Endothelial cell of umbilical vein (primary cell): ENCODE data around the gene S100A7. TPM values are rescaled to one million over a fixed set of nuclear protein-coding genes. Genes with fewer than 3 reads are reported as not detected.

Experiments
- BruUV-seq: library from RNA; stranded (reverse); fragments of 400-500 nt; replicated peaks from 2 replicates; lab custom pipeline; 2021; lab: Mats Ljungman, UMichigan
- CTCF ChIA-PET: fragments of 300-600, 350-600 bp; sonication (Branson Sonifier 250); formaldehyde crosslinking; loops from one replicate; lab custom pipeline; 2021; ENCODE audit warnings: antibody characterized with exemption, inconsistent platforms; lab: Charles Lee
- POLR2A ChIA-PET: fragments of 300-600, 350-600 bp; sonication (Branson Sonifier 250); formaldehyde crosslinking; loops from one replicate; lab custom pipeline; 2021; ENCODE audit warnings: antibody characterized with exemption, inconsistent platforms; lab: Charles Lee
- DNase-seq: peaks from one replicate; pipeline ENCODE4 v3.0.0-alpha.2; 2011; ENCODE audit warnings: low read depth, low spot score
- FAIRE-seq: peaks from 2 replicates; lab custom pipeline; 2011; peaks lifted over from hg19 to GRCh38; lab: Jason Lieb, UNC
- H2AFZ ChIP-seq: 2 replicates; pipeline ENCODE4 v1.6.0; 2012; ENCODE audit warnings: low read depth, low read length, control low read depth, inconsistent platforms
- H3K27ac ChIP-seq: 2 replicates; pipeline ENCODE4 v1.5.1; 2011; ENCODE audit warnings: low read depth, mild to moderate bottlenecking, control low read depth, low read length, moderate library complexity; ENCODE audit not compliant: insufficient read depth
- H3K27me3 ChIP-seq, 2 experiments: 2 replicates each; pipeline versions ENCODE4 v1.6.0 to v1.6.1; 2011; ENCODE audit warnings: low read length in 2 of 2, mixed read lengths in 1 of 2; ENCODE audit not compliant: control insufficient read depth in 2 of 2, insufficient read depth in 2 of 2
- H3K36me3 ChIP-seq, 2 experiments: 2 replicates in 1 of 2; 3 replicates in 1 of 2; pipeline ENCODE4 v1.5.1; 2011; ENCODE audit warnings: low read length in 2 of 2, mild to moderate bottlenecking in 1 of 2, moderate library complexity in 1 of 2; ENCODE audit not compliant: control insufficient read depth in 2 of 2, insufficient read depth in 2 of 2; ENCODE audit errors: extremely low read depth in 1 of 2
- H3K4me1 ChIP-seq: 3 replicates; pipeline ENCODE4 v1.5.1; 2011; ENCODE audit warnings: mild to moderate bottlenecking, low read length; ENCODE audit not compliant: control insufficient read depth, insufficient read depth; ENCODE audit errors: extremely low read depth
- H3K4me2 ChIP-seq: 2 replicates; pipeline ENCODE4 v1.6.1; 2011; ENCODE audit warnings: low read length, control low read depth, mixed read lengths; ENCODE audit not compliant: insufficient read depth
- H3K4me3 ChIP-seq, 3 experiments: fragments of 200-600 bp in 1 of 3; sonication (generic), shearing (Covaris generic) in 1 of 3; replicated peaks in 1 of 3; 2 replicates each; pipeline ENCODE4 v1.5.1; 2011 to 2016; ENCODE audit warnings: control low read depth in 3 of 3, low read length in 3 of 3, mild to moderate bottlenecking in 2 of 3, inconsistent platforms in 1 of 3, low read depth in 1 of 3, moderate library complexity in 1 of 3; ENCODE audit not compliant: insufficient read depth in 1 of 3
- H3K79me2 ChIP-seq: 2 replicates; pipeline ENCODE4 v1.6.0; 2012; ENCODE audit warnings: low read length, inconsistent platforms; ENCODE audit not compliant: control insufficient read depth, insufficient read depth
- H3K9ac ChIP-seq: replicated peaks from 2 replicates; pipeline ENCODE3; 2011; ENCODE audit warnings: low read length, control low read depth; ENCODE audit not compliant: insufficient read depth; ENCODE audit errors: extremely low read depth
- H3K9me1 ChIP-seq: replicated peaks from 3 replicates; pipeline ENCODE4 v1.6.0; 2011; ENCODE audit warnings: mild to moderate bottlenecking, low read length; ENCODE audit not compliant: control insufficient read depth, insufficient read depth; ENCODE audit errors: extremely low read depth
- H3K9me3 ChIP-seq: replicated peaks from 2 replicates; pipeline ENCODE4 v1.5.1; 2012; ENCODE audit warnings: low read length, inconsistent platforms; ENCODE audit not compliant: control insufficient read depth, insufficient read depth
- H4K20me1 ChIP-seq: replicated peaks from 2 replicates; pipeline ENCODE3; 2011; ENCODE audit warnings: mild to moderate bottlenecking, low read length; ENCODE audit not compliant: control insufficient read depth, insufficient read depth; ENCODE audit errors: extremely low read depth
- EZH2 ChIP-seq: IDR thresholded peaks from 2 replicates; pipeline ENCODE4 v1.6.1; 2012; ENCODE audit warnings: borderline replicate concordance, low read depth, mild to moderate bottlenecking, moderate library complexity, low read length, inconsistent platforms; ENCODE audit not compliant: severe bottlenecking
- FOS ChIP-seq: IDR thresholded peaks from 2 replicates; pipeline ENCODE4 v1.6.1; 2011; ENCODE audit warnings: mild to moderate bottlenecking, low read length, moderate library complexity, borderline replicate concordance; ENCODE audit not compliant: insufficient read depth
- GATA2 ChIP-seq: IDR thresholded peaks from 2 replicates; pipeline ENCODE4 v1.7.0; 2011; ENCODE audit warnings: low read depth, mild to moderate bottlenecking, moderate library complexity, mixed read lengths, low read length; ENCODE audit not compliant: insufficient read length, insufficient read depth
- JUN ChIP-seq: IDR thresholded peaks from 2 replicates; pipeline ENCODE4 v1.6.1; 2011; ENCODE audit warnings: borderline replicate concordance, low read depth; ENCODE audit not compliant: insufficient read length, insufficient read depth
- MYC ChIP-seq: IDR thresholded peaks from one replicate; pipeline ENCODE4 v1.6.1; 2011; ENCODE audit warnings: mild to moderate bottlenecking, low read depth, low read length
- POLR2A ChIP-seq: IDR thresholded peaks from 2 replicates; pipeline ENCODE4 v1.6.1; 2012; ENCODE audit warnings: low read depth, mild to moderate bottlenecking, control low read depth, low read length
- POLR2AphosphoS5 ChIP-seq: IDR thresholded peaks from 2 replicates; pipeline ENCODE4 v1.6.1; 2012; ENCODE audit warnings: low read depth, mild to moderate bottlenecking, control low read depth, low read length, moderate library complexity; ENCODE audit not compliant: insufficient read depth
- dilution Hi-C: fragments of 300-500 bp; cut with MboI; formaldehyde crosslinking; loops from one replicate; pipeline ENCODE4 v1.15.0; 2019; ENCODE audit warnings: low sequenced_read_pairs; ENCODE audit not compliant: extremely low pct_ligation_motif_present
- intact Hi-C: fragments of 100-400 bp; cut with micrococcal nuclease; formaldehyde crosslinking; loops from one replicate; pipeline ENCODE4 v1.10.0; 2022
- polyA plus RNA-seq, 4 experiments: library from polyadenylated mRNA; depleted of rRNA in 3 of 4; stranded (reverse) in 3 of 4; unstranded in 1 of 4; fragments of >200 nt; gene quantifications; 2 replicates each; pipeline versions ENCODE4 v1.2.1 to v1.2.3, GENCODE V29; 2011 to 2012; ENCODE audit warnings: missing spikeins in 1 of 4
- total RNA-seq: library from RNA; stranded (reverse); gene quantifications from 2 replicates; pipeline ENCODE4 v1.2.3, GENCODE V29; 2021
- TF ChIP-seq, protein P1 (sequence below): IDR thresholded peaks from 2 replicates; pipeline ENCODE4 v1.6.1; 2011; ENCODE audit not compliant: insufficient read depth, insufficient read length
- TF ChIP-seq, protein P2 (sequence below), 2 donors: IDR thresholded peaks; 1 replicate in 1 of 2; 2 replicates in 1 of 2; pipeline ENCODE4 v1.5.1; 2011; ENCODE audit warnings: low read length in 2 of 2, mild to moderate bottlenecking in 2 of 2, moderate library complexity in 2 of 2, control low read depth in 1 of 2, inconsistent platforms in 1 of 2, low read depth in 1 of 2; ENCODE audit not compliant: insufficient read depth in 1 of 2; ENCODE audit errors: extremely low read depth in 1 of 2

S100A7 gene
- total and polyA plus RNA-seq, 2 donors (not counting 3 experiments of a cell fraction or from before 2014, with no cell fraction given), result not detected

DNA sequence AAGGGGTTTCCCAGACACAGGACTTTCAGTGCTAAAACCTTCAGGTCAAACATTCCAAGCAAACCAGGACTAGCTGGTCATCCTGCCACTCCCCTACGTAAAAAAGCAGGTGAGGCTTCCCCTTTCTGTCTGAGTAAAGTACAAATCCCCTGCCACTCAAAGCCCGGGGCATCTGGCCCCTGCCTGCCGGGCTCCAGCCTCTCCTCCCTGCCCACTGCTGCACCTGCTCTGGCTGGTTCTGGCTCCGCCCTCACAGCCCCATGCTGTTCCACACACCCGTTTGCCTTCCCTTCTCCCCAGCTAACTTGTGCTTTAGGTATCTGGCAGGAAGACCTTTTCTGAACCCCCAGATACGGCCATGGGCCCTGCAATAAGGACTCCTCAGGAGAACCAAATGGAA lies 23.3 kb upstream of the S100A7 start:
- Histone ChIP-seq H3K4me1 (no peaks in the 10 kb centered on the region), H3K9me1 (no peaks in the 10 kb centered on the region), H3K4me2 (no peak overlapping the region), H2AFZ (no peak overlapping the region), H3K27ac (no peak overlapping the region), H3K9me3 (no peaks in the 10 kb centered on the region), H3K36me3 (no peaks in the 10 kb centered on the region), H3K9ac (no peak overlapping the region), H3K4me3 (no peak overlapping the region), H3K27me3 (peaks cover 7 to 13% of the 10 kb centered on the region in 2 experiments), H4K20me1 (no peaks in the 10 kb centered on the region), H3K79me2 (no peaks in the 10 kb centered on the region)
- BruUV-seq, result no TSS peak
- no peak for FAIRE-seq
- ChIA-PET POLR2A (no interaction called here), CTCF (interaction anchor here (5.5 kb wide), 1 partner anchor 12 kb away, joined by 37 read pairs; no protein-coding TSS in a partner anchor)
- intact Hi-C loops, result no loop called here
- TF ChIP-seq, protein P1, sequence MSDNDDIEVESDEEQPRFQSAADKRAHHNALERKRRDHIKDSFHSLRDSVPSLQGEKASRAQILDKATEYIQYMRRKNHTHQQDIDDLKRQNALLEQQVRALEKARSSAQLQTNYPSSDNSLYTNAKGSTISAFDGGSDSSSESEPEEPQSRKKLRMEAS, result no peak
- TF ChIP-seq POLR2AphosphoS5, result no peak
- TF ChIP-seq EZH2, result no peak
- TF ChIP-seq, protein P2, sequence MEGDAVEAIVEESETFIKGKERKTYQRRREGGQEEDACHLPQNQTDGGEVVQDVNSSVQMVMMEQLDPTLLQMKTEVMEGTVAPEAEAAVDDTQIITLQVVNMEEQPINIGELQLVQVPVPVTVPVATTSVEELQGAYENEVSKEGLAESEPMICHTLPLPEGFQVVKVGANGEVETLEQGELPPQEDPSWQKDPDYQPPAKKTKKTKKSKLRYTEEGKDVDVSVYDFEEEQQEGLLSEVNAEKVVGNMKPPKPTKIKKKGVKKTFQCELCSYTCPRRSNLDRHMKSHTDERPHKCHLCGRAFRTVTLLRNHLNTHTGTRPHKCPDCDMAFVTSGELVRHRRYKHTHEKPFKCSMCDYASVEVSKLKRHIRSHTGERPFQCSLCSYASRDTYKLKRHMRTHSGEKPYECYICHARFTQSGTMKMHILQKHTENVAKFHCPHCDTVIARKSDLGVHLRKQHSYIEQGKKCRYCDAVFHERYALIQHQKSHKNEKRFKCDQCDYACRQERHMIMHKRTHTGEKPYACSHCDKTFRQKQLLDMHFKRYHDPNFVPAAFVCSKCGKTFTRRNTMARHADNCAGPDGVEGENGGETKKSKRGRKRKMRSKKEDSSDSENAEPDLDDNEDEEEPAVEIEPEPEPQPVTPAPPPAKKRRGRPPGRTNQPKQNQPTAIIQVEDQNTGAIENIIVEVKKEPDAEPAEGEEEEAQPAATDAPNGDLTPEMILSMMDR (IDR thresholded peaks at IDR 0.05; ENCODE audit: extremely low read depth in 1 of 2, insufficient read depth in 1 of 2, low read depth in 1 of 2, low read length in 2 of 2), result no peak
- dilution Hi-C loops, result no loop called here
- DNase-seq, result no peak

DNA sequence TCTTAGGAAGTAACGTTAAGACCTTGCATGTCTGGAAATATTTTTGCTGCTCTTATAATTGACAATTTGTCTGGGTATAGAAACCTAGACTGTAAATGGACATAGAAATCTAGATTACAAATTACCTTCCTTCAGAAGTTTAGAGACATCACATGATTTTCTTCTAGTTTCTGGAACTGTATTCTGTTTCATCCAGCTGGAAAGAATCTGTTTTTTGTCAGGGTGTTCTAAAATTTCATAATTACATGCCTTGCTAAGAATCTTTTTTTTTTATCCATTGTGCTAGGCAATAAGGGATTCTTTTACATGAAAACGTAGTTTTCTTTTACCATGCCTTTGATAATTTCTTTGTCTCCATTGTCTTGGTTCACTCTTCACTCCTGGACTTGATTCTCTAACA lies 20.7 kb upstream of the S100A7 start:
- H3K9ac ChIP-seq, result no peak overlapping the region
- POLR2A ChIA-PET, result no interaction called here
- CTCF ChIA-PET, result interaction anchor here (5.5 kb wide), 1 partner anchor 14 kb away, joined by 37 read pairs; no protein-coding TSS in a partner anchor
- FAIRE-seq (no peak), DNase-seq (no peak)
- no peaks in the 10 kb centered on the region for H4K20me1 ChIP-seq
- H3K27me3 ChIP-seq, result peaks cover 7 to 10% of the 10 kb centered on the region in 2 experiments
- H3K4me2 ChIP-seq, result no peak overlapping the region
- H3K27ac ChIP-seq, result no peak overlapping the region
- no peaks in the 10 kb centered on the region for H3K9me1 ChIP-seq
- no peaks in the 10 kb centered on the region for H3K9me3 ChIP-seq
- no peak for TF ChIP-seq POLR2AphosphoS5
- TF ChIP-seq, protein P2 (IDR thresholded peaks at IDR 0.05; ENCODE audit: extremely low read depth in 1 of 2, insufficient read depth in 1 of 2, low read depth in 1 of 2, low read length in 2 of 2), result no peak
- TF ChIP-seq, protein P1, result no peak
- no peak for TF ChIP-seq GATA2
- TF ChIP-seq JUN, result no peak
- TF ChIP-seq FOS, result no peak
- TF ChIP-seq EZH2, result no peak
- no peak for TF ChIP-seq POLR2A
- TF ChIP-seq MYC, result no peak
- no peak overlapping the region for H3K4me3 ChIP-seq
- dilution Hi-C loops, result no loop called here
- H3K79me2 ChIP-seq, result no peaks in the 10 kb centered on the region
- H3K4me1 ChIP-seq, result no peaks in the 10 kb centered on the region
- BruUV-seq, result no TSS peak
- no peak overlapping the region for H2AFZ ChIP-seq
- intact Hi-C loops, result no loop called here
- no peaks in the 10 kb centered on the region for H3K36me3 ChIP-seq
